ACHN (cell line): ENCODE measurements around the gene ACTA1.
A peak's percentile ranks its signal among the peaks of the same experiment; 100 is the strongest.
"Not testable (repeated sequence)": the region's sequence is repeated elsewhere in the genome, so short reads cannot be mapped to it uniquely, and the experiment has no call there.

Experiments used
- DNase-seq: peaks from one replicate; pipeline ENCODE4 v3.0.0-alpha.2; 2015
- in situ Hi-C: cut with HindIII; loops from 2 replicates; pipeline ENCODE4 v1.10.0; 2017; ENCODE audit warnings: low sequenced_read_pairs, low pct_ligation_motif_present, low pct_unique_long_range_greater_than_20kb

ACTA1 gene

DNA sequence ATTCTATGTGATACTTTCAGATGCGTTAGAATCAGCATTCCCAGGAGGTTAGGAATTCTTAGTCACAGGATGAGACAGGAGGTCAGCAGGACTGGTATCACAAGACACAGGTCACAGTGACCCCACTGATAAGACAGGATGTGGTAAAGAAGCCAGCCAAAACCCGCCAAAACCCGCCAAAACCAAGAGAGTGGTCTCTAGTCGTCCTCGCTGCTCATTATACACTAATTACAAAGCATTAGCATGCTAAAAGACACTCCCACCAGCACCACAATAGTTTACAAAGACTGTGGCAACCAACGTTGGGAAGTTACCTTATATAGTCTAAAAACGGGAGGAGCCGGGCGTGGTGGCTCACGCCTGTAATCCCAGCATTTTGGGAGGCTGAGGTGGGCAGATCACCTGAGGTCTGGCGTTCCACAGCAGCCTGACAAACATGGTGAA, 13.9 kb upstream of the ACTA1 start:
- no peak for DNase-seq
- in situ Hi-C loops, result no loop called here

DNA sequence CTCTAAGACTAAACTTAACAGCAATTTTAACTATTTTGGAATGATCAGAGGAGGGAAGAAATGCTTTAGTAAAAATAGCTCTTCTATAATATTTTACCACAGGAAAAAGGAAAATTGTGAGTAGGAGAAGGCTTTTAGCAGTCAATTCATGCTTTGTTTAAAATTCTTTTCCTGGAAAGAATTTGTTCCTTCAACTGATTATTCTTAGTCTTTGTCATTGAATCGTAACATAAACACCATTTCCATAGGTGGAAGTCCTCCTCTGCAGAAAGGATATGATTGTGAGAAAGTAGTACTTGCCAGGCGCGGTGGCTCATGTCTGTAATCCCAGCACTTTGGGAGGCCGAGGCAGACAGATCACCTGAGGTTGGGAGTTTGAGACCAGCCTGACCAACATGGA, 11.9 kb upstream of the ACTA1 start:
- DNase-seq, result no peak
- in situ Hi-C loops, result no loop called here

DNA sequence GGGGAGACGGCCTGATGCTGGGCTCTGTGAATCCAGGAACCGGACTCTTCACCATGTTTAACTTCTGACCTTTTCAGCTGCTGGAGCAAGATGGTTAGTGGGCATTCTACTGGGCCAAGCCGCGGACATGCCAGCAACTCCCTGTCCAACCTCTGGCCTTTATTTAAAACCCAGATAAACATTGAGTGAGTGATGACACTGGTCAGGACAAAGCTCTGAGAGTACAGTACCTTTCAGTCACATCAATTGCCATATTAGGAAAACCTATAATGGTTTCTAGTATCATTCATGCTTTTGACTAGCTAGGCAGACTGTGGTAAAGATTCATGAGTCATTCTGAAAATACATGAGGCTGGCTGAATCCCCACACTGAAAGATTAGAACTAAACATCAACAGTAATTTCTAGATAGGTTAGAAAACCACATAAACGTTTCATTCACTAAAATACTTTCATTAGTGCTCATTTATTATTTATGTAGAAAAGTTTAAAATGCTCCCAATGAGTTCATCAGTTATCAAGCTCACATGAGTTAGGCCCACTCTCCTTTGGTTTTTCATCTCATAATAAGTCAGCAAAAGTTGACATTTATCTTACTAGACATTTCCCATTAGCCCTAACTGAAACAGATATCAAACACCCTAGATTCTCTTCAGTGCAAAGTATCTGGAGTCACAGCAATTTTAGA, 7.1 kb upstream of the ACTA1 start:
- DNase-seq, result no peak

DNA sequence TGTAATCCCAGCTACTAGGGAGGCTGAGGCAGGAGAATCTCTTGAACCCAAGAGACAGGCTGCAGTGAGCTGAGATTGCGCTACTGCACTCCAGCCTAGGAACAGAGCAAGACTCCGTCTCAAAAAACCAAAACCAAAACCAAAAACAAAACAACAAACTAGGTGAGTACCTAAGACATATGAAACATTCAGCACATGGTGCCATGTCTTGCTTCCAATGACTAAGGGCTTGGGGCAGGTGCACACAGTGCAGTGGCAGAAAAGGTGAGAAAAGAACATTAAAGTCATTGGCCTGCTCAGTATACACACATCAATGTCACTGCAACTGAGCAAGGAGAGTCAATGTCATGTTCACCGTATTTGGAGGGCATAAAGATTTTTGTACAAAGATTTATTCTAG, 4.1 kb upstream of the ACTA1 start:
- no peak for DNase-seq
- in situ Hi-C loops, result no loop called here

More for the DNA sequence above, 7.1 kb upstream of the ACTA1 start:
- in situ Hi-C loops, result no loop called here

DNA sequence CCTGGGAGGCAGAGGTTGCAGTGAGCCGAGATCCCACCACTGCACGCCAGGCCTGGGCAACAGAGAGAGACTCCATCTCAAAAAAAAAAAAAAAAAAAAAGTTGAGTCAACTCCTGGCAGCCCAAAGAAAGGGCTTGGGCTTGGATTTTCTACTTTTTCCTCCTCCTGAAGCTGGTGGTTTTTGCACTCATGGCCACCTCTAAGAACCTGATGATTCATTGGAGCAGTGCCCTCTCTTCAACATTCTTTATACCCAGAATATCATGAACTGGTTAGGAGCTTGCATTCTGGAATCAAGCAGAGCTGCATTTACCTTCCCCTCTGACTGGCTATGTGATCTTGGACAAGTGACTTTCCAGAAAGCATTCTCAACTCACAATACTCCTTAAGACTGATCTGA, 3.5 kb upstream of the ACTA1 start:
- no peak for DNase-seq
- in situ Hi-C loops, result no loop called here

DNA sequence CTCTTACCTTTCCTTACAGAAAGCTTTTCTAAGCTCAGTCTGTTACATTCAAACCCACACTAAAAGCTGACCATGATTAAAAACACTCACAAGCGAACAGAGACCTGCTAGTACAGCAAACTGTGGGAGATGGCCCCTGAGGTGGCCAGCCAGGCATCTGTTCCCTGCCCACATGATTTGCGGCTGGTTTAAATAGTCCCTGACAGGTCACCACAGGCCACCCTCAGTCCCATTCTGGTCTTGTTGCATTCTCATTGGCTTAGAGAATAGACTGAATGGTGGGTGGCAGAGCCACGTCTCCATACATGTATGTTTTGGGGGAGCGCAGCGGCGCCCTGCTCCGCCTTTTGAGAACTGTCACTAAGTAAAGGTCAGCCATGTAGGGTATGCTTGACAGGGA, 2.3 kb upstream of the ACTA1 start:
- in situ Hi-C loops, result no loop called here
- no peak for DNase-seq

DNA sequence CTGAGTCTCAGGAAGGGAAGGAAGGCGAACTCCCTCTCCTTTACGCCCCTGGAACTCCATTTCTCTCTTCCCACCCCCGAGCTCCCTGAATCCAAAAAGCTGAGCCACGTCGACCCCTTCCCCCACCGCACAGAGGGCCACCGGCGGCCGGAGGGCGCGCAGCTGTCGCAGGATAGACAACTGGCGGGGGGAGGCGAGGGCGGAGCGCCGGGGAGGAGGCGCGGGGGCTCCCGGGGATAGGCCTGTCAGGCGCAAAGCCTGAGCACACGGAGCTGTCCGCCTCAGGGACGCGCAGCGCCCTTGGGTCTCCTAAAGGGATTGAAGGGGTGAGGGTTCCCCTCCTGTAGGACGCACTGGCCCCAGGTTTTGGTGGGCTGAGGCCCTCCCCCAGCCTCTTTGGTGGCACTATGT, 752 bp upstream of the ACTA1 start:
- DNase-seq, result no peak
- in situ Hi-C loops, result no loop called here

DNA sequence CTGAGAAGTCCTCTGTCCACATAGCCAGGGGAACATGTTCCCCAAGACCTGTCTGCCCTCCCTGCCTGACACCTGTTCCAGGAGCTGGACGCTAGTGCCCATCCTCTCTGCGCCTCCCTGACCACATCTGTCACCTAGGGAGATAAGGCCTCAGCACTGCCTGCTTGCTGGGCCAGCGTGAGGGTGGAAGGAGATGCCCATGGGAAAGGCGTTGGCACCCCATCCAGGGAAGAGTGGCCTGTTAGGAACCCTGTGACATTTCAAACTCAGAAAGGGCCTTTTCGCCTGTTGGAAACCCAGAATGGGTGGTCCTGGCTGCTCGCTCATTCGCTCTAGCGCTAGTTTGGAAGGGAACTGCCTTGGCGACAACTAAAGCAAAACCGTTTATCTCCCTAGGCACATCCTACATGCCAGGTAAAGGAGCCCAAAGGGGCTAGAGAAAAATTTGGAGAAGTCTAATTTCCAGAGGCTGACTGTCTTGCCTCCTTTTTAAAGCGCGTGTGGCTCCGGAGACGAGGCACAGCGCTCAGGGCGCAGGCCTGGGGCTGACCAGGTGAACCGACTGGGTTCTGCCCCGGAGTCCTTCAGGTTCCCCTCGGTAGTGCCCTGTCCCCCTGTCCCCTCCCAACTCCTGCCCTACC, 410 bp downstream of the ACTA1 start:
- in situ Hi-C loops, result no loop called here
- DNase-seq, result no peak

DNA sequence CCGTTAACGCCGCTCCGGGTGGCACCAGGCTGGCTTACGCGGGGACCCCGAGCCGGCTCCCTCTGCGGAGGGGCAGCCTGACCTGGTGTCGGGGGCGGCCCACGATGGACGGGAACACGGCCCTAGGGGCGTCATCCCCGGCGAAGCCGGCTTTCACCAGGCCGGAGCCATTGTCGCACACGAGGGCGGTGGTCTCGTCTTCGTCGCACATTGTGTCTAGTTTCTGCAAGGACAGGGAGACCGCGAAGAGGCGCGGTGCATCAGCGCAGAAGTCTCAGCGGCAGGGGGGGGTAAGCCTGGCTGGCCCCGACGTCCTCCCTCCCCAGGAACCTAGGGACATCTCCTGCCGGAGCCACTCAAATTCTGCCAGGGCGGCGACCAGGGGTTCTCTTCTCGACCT, 989 bp downstream of the ACTA1 start:
- DNase-seq, result no peak
- in situ Hi-C loops, result no loop called here

DNA sequence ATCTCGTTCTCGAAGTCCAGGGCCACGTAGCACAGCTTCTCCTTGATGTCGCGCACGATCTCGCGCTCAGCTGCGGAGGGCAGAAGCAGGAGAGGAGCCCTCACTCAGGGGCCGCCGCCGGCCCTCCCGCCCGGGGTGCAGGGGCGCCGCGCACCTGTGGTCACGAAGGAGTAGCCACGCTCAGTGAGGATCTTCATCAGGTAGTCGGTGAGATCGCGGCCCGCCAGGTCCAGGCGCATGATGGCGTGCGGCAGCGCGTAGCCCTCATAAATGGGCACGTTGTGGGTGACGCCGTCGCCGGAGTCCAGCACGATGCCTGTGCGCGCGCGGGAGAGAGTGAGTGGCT, 1.8 kb downstream of the ACTA1 start:
- in situ Hi-C loops, result no loop called here

DNA sequence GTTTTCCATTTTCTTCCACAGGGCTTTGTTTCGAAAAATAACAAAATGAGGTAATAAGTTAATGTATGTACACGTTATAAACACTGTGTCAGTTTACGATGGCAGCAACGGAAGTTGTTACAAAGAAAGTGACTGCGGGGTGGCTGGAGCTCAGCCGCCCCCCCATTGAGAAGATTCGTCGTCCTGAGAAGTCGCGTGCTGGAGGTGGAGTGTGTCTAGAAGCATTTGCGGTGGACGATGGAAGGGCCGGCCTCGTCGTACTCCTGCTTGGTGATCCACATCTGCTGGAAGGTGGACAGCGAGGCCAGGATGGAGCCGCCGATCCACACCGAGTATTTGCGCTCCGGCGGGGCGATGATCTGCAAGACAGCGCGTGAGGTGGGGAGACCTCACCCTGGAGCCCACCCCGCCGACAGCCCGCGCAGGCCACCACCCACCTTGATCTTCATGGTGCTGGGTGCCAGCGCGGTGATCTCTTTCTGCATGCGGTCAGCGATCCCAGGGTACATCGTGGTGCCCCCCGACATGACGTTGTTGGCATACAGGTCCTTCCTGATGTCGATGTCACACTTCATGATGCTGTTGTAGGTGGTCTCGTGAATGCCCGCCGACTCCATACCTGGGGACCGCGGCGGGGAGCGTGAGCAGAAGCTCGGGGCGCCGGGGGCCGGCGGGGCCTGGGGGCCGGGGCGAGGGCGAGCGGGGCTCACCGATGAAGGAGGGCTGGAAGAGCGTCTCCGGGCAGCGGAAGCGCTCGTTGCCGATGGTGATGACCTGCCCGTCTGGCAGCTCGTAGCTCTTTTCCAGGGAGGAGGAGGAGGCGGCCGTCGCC, 2.4 kb downstream of the ACTA1 start:
- in situ Hi-C loops, result no loop called here
- DNase-seq, result no peak

More for the DNA sequence above, 1.8 kb downstream of the ACTA1 start:
- no peak for DNase-seq

DNA sequence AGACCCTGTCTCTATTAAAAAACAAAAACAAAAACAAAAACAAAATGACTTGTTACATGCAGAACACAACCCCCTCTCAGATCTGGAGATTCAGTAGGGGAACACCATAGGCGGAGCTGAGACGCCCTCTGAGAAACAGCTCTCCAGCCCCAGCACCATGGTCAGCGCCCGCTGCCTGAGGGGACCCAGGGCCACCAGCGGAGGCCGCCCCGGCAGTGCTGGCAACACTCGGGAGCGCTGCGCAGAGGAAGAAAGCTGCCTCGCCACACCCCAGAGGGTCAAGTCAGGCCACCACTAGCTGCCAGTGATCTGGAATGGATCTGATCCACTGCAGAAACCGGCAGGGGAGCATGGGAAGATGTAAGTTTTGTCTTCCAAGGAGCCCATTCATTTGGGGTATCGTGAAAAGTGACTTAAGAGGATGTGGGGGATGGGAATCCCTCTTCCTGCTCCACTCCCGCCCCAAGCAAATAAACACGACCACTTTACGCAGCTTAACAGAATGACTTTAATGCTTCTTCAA, 3.1 kb downstream of the ACTA1 start:
- DNase-seq, result peak; percentile 72
- in situ Hi-C loops, result no loop called here

DNA sequence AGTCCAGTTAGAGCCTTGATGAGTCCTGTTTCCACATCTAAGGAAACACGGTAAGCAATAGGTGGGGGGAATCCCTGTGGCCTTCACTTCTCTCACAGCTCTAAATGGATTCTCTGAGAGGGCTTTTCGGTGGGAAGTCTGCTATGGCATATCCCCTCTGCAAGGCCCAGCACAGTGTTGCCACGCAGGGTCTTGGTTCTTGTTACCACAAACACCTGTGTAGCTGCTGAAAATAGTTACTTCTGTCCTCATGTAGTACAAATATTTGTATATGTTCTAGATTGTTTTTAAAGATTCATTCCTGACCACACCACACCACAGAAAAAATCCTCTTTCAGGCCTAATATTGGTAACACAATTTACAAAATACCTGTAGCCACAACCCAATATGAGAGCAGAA, 5.6 kb downstream of the ACTA1 start:
- no peak for DNase-seq
- in situ Hi-C loops, result no loop called here

DNA sequence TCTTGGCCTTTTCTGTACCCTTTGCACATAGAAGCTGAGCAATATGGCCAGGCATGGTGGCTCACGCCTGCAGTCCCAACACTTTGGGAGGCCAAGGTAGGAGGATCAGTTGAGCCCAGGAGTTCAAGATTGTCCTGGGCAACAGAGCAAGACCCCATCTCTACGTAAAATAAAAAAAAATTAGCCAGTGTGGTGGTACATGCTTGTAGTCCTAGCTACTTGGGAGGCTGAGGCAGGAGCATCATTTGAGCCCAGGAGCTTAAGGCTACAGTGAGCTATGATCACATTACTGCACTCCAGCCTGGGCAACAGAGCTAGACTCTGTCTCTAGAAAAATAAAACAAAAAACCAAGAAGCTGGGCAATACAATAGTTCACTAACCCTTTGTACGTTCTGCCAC, 6.3 kb downstream of the ACTA1 start:
- in situ Hi-C loops, result no loop called here
- no peak for DNase-seq

DNA sequence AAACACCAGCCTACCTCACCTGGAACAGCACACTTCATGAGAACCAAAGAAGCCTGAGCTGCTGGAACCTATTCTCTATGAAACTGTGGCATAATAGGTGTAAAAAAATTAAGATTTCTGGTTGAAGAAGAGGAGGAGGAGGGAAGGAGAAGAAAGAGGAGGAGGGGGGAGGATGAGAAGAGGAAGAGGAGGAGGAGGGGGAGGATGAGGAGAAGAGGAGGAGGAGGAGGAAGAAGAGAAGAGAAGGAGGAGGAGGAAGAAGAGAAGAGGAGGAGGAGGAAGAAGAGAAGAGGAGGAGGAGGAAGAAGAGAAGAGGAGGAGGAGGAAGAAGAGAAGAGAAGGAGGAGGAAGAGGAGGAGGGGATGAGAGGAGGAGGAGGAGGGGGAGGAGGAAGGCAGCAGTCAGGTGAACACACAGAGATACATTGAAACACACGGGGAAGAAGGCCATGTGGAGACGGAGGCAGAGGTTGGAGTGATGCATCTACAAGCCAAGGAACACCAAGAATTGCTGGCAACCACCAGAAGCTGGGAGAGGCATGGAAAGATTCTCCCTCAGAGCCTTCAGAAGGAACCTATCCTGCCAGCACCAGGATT, 8.2 kb downstream of the ACTA1 start:
- no peak for DNase-seq
- in situ Hi-C loops, result no loop called here

DNA sequence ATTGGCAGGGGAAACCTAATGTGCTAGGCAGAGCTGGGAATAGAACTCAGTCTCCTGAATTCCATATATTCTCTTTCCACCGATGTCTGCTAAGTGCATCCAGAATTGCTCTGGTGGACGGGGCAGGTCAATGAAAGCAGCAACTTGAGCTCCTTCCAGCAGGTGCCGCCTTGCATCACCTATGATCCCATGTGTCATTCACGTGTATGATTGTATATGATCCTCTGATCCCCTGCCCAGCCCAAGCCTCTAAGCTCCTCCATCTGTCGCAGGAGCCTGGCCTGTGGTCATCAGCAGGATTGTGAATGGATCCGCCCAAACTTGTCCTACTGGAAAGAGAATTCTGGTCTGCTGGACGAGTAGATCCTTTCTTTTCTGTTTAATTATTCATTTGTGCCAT, 13.1 kb downstream of the ACTA1 start:
- in situ Hi-C loops, result no loop called here
- no peak for DNase-seq

DNA sequence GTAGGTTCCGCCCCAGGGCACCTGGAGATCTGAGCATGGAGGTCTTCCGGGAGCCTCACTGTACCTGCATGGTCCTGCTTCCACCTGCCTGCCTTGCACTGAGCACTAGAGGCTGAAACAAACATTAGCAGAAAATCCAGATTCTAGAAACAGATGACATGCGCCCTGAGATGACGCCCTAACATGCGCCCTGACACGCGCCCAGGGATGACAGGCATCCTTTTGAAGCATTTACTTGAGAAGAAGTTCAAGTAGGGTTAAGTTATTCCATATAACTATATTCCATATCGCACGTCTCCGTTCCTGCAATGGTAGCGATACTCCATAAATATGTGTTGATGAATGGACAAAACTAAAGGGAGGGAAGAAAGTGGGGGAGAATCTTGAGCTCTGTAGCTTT, 13.7 kb downstream of the ACTA1 start:
- DNase-seq, result no peak
- in situ Hi-C loops, result no loop called here

DNA sequence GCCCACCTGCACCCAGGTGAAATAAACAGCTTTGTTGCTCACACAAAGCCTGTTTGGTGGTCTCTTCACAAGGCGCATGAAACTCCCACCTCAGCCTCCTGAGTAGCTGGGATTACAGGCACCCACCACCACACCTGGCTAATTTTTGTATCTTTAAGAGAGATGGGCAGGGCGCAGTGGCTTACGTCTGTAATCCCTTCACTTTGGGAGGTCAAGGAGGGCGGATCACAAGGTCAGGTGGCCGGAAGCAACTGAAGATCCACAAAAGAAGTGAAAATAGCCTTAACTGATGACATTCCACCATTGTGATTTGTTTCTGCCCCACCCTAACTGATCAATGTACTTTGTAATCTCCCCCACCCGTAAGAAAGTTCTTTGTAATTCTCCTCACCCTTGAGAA, 15.3 kb downstream of the ACTA1 start:
- in situ Hi-C loops, DNase-seq: not testable (repeated sequence)

DNA sequence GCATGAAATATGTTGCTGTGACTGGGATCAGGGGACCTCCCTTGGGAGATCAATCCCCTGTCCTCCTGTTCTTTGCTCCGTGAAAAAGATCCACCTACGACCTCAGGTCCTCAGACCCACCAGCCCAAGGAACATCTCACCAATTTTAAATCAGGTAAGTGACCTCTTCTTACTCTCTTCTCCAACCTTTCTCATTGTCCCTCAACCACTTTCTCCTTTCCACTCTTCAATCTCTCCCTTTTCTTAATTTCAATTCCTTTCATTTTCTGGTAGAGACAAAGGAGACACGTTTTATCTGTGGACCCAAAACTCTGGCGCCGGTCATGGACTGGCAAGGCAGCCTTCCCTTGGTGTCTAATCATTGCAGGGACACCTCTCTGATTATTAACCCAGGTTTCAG, 21.1 kb downstream of the ACTA1 start:
- in situ Hi-C loops, DNase-seq: not testable (repeated sequence)
